Measurements from ENCODE around the gene CASP8AP2.

- no peak for TF ChIP-seq POLR2AphosphoS5 (IDR thresholded peaks at IDR 0.05)
- no peak for TF ChIP-seq CTCF (IDR thresholded peaks at IDR 0.05)
- TF ChIP-seq EP300 (IDR thresholded peaks at IDR 0.05) = no peak
These were observed 41.9 kb upstream of the CASP8AP2 start for GRCh38 chr6:89787660-89788328.
